Measurements from ENCODE around the gene MEG3.

DNA sequence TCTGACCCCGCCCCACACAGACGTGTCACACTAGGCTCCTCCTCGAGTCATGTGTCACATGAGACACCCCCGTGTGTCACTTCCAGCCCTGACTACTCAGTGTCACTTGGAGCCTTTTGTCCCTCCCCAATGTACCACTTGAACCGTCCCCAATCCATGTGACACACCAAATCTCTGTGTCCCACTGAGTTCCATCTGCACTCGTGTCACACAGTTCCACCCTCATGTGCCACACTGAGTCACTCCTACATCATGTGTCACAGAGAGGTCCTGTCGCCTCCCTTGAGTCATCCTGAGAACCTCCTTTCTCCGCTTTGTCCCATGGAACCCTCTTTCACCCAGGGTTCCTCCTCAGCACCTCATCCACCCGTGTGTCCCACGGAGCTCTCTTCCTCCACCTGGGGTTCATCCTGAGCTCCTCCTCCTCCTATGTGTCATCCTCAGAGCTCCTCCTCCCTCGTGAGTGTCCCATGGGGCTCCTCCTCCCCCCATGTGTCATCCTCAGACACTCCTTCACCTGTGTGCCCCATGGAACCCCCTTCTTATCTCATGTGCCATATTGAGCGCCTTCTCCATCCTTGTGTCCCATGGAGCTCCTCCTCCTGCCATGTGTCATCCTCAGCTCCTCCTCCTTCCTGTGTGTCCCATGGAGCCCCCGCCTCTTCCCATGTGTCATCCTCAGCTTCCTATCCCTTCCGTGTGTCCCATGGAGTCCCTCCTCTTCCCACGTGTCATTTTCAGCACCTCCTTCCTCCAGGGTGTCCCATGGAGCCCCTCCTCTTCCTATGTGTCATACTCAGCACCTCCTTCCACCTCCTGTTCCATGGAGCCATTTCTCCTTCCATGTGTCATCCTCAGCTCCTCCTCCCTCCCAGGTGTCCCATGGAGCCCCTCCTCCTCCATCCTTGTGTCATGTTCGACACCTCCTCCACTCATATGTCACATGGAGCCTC, 45.6 kb downstream of the MEG3 start:
- TF ChIP-seq POLR2A (IDR thresholded peaks at IDR 0.05; ENCODE audit: low read depth, low read length) (no peak), POLR2AphosphoS5 (IDR thresholded peaks at IDR 0.05; ENCODE audit: low read depth, low read length) (no peak), TAF1 (IDR thresholded peaks at IDR 0.05; ENCODE audit: low read depth, low read length) (no peak)
